GM23338 (cell line): Measurements from ENCODE around the gene ARHGAP42. TPM values are rescaled to one million over a fixed set of nuclear protein-coding genes. Genes with fewer than 3 reads are reported as not detected.

Experiments used
- ATAC-seq: fragments of 200-7000 bp; cut with Tn5 transposase; 3 replicates; pipeline ENCODE4 v1.9.1; 2020
- DNase-seq: peaks from one replicate; pipeline ENCODE4 v3.0.0-alpha.2; 2015; ENCODE audit warnings: low spot score
- H2AFZ ChIP-seq: fragments of 200-600 bp; sonication (generic); 2 replicates; pipeline ENCODE4 v1.8.0; 2016; ENCODE audit warnings: antibody characterized with exemption, mild to moderate bottlenecking, moderate library complexity
- H3F3A ChIP-seq: fragments of 200-600 bp; sonication (generic); replicated peaks from 2 replicates; pipeline ENCODE4 v1.8.0; 2017; ENCODE audit warnings: antibody characterized with exemption, mixed run types, low read depth
- H3K27ac ChIP-seq: fragments of 200-600 bp; sonication (generic); 2 replicates; pipeline ENCODE4 v1.6.1; 2016; ENCODE audit warnings: low read depth
- H3K27me3 ChIP-seq: fragments of 200-600 bp; sonication (generic); 2 replicates; pipeline ENCODE4 v1.8.0; 2016; ENCODE audit warnings: mild to moderate bottlenecking, mixed run types, moderate library complexity; ENCODE audit not compliant: insufficient read depth
- H3K36me3 ChIP-seq: fragments of 200-600 bp; sonication (generic); 2 replicates; pipeline ENCODE4 v1.8.0; 2016; ENCODE audit warnings: mild to moderate bottlenecking; ENCODE audit not compliant: insufficient read depth
- H3K4me1 ChIP-seq: fragments of 200-600 bp; sonication (generic); 2 replicates; pipeline ENCODE4 v1.8.0; 2016; ENCODE audit warnings: mild to moderate bottlenecking, moderate library complexity; ENCODE audit not compliant: insufficient read depth
- H3K4me2 ChIP-seq: fragments of 200-600 bp; sonication (generic); 2 replicates; pipeline ENCODE4 v1.7.1; 2017; ENCODE audit warnings: mixed run types
- H3K4me3 ChIP-seq: fragments of 200-600 bp; sonication (generic); 2 replicates; pipeline ENCODE4 v1.6.1; 2016; ENCODE audit warnings: mixed run types
- H3K79me2 ChIP-seq: fragments of 200-600 bp; sonication (generic); replicated peaks from 2 replicates; pipeline ENCODE4 v1.8.0; 2017; ENCODE audit warnings: mild to moderate bottlenecking; ENCODE audit not compliant: insufficient read depth
- H3K9me2 ChIP-seq: fragments of 200-600 bp; sonication (generic); 2 replicates; pipeline ENCODE4 v1.8.0; 2017; ENCODE audit not compliant: insufficient read depth
- H4K20me1 ChIP-seq: fragments of 200-600 bp; sonication (generic); replicated peaks from 2 replicates; pipeline ENCODE4 v1.8.0; 2017; ENCODE audit warnings: mild to moderate bottlenecking; ENCODE audit not compliant: insufficient read depth
- H3K27ac Mint-ChIP-seq: 2 replicates; pipeline ENCODE4 v1.8.0; 2020; ENCODE audit warnings: inconsistent platforms, mild to moderate bottlenecking, moderate library complexity, mixed read lengths
- H3K27me3 Mint-ChIP-seq: 3 replicates; pipeline ENCODE4 v1.8.0; 2022; ENCODE audit warnings: low read depth, mild to moderate bottlenecking, moderate library complexity, mixed read lengths, inconsistent platforms; ENCODE audit not compliant: insufficient read depth, poor library complexity
- H3K36me3 Mint-ChIP-seq: 3 replicates; pipeline ENCODE4 v1.8.0; 2021; ENCODE audit warnings: low read depth, mild to moderate bottlenecking, inconsistent platforms, moderate library complexity, mixed read lengths
- H3K4me1 Mint-ChIP-seq: 3 replicates; pipeline ENCODE4 v1.8.0; 2020; ENCODE audit warnings: mild to moderate bottlenecking, inconsistent platforms, mixed read lengths
- H3K4me3 Mint-ChIP-seq: 3 replicates; pipeline ENCODE4 v1.8.0; 2021; ENCODE audit warnings: moderate library complexity, mild to moderate bottlenecking, inconsistent platforms, mixed read lengths
- H3K9me3 Mint-ChIP-seq: 3 replicates; pipeline ENCODE4 v1.8.0; 2020; ENCODE audit warnings: moderate library complexity, mild to moderate bottlenecking, inconsistent platforms, mixed read lengths
- CREB1 ChIP-seq: fragments of 250-450 bp; sonication (Bioruptor Pico); IDR thresholded peaks from 2 replicates; pipeline ENCODE4 v1.5.0; 2020; ENCODE audit warnings: low read depth, mild to moderate bottlenecking, moderate library complexity
- CTCF ChIP-seq, 2 experiments: fragments of 200-600 bp in 1 of 2; sonication (generic) in 1 of 2; conservative IDR thresholded peaks; 2 replicates each; pipeline versions ENCODE4 v1.5.1 to v1.6.1; 2016 to 2017; ENCODE audit warnings: antibody characterized with exemption in 2 of 2, low read depth in 2 of 2, mild to moderate bottlenecking in 2 of 2, moderate library complexity in 1 of 2
- ETS1 ChIP-seq: IDR thresholded peaks from 2 replicates; pipeline ENCODE4 v1.6.1; 2016; ENCODE audit warnings: antibody characterized with exemption
- EZH2 ChIP-seq: fragments of 200-600 bp; sonication (generic); IDR thresholded peaks from one replicate; pipeline ENCODE4 v1.8.0; 2017; ENCODE audit warnings: antibody characterized with exemption, mild to moderate bottlenecking, low read depth; ENCODE audit not compliant: unreplicated experiment
- EZH2phosphoT487 ChIP-seq: fragments of 200-600 bp; sonication (generic); IDR thresholded peaks from one replicate; pipeline ENCODE4 v1.8.1; 2018; ENCODE audit warnings: antibody characterized with exemption; ENCODE audit not compliant: unreplicated experiment
- JUNB ChIP-seq: IDR thresholded peaks from one replicate; pipeline ENCODE4 v1.6.1; 2016; ENCODE audit warnings: antibody characterized with exemption; ENCODE audit not compliant: unreplicated experiment
- NANOG ChIP-seq: IDR thresholded peaks from 2 replicates; pipeline ENCODE4 v1.6.1; 2016; ENCODE audit warnings: antibody characterized with exemption, borderline replicate concordance
- POLR2AphosphoS5 ChIP-seq: IDR thresholded peaks from 2 replicates; pipeline ENCODE4 v1.6.1; 2016; ENCODE audit warnings: antibody characterized with exemption, low read depth
- REST ChIP-seq: IDR thresholded peaks from one replicate; pipeline ENCODE4 v1.6.1; 2018; ENCODE audit warnings: antibody characterized with exemption; ENCODE audit not compliant: unreplicated experiment
- STAT1 ChIP-seq: IDR thresholded peaks from one replicate; pipeline ENCODE4 v1.6.1; 2016; ENCODE audit warnings: antibody characterized with exemption; ENCODE audit not compliant: unreplicated experiment
- ZNF114 ChIP-seq: fragments of 250-450 bp; sonication (Bioruptor Pico); IDR thresholded peaks from 2 replicates; pipeline ENCODE4 v1.5.0; 2020; ENCODE audit warnings: mild to moderate bottlenecking, moderate library complexity
- ZNF331 ChIP-seq: fragments of 250-450 bp; sonication (Bioruptor Pico); IDR thresholded peaks from 2 replicates; pipeline ENCODE4 v1.5.0; 2020; ENCODE audit warnings: low read depth, mild to moderate bottlenecking, moderate library complexity
- polyA plus RNA-seq: library from polyadenylated mRNA; unstranded; fragments of >200 nt; fragmentation: Nextera tagmentation; extraction: Ambion mirVana; gene quantifications from 2 replicates; pipeline ENCODE4 v1.2.1, GENCODE V29; 2016
- total RNA-seq: library from RNA; depleted of rRNA; stranded (reverse); fragments of >200 nt; shearing (Covaris generic); gene quantifications from 2 replicates; pipeline ENCODE4 v1.2.3, GENCODE V29; 2014

The ARHGAP42 gene
- total and polyA plus RNA-seq, 2 experiments from 2014 or later = 23.7 to 35.7 TPM

- TF ChIP-seq CTCF (conservative IDR thresholded peaks at IDR 0.05; ENCODE audit: low read depth in 2 of 2) (no peak), EZH2phosphoT487 (no peak), STAT1 (no peak), EZH2 (no peak), JUNB (no peak), CREB1 (no peak)
Measured at GRCh38 chr11:100821198-100821597, 134.1 kb downstream of the ARHGAP42 start (continued).

- 0 out of 2 replicates have a peak overlapping the region, but pooled peaks have one; percentile 29 for H3K27ac ChIP-seq
Measured at GRCh38 chr11:100823360-100823759, 136.3 kb downstream of the ARHGAP42 start.

GRCh38 chr11:100824041-100824809, 137.1 kb downstream of the ARHGAP42 start:
- ATAC-seq (peak; percentile 27), DNase-seq (peak; percentile 48)
- Histone ChIP-seq H3K9me2 (no peaks in the 10 kb centered on the region), H2AFZ (no peak overlapping the region), H3F3A (no peaks in the 10 kb centered on the region), H3K36me3 (no peaks in the 10 kb centered on the region), H3K4me3 (no peak overlapping the region), H3K4me1 (peaks cover 40% of the 10 kb centered on the region), H3K4me2 (no peak overlapping the region), H3K79me2 (peaks cover 9% of the 10 kb centered on the region), H3K27me3 (no peaks in the 10 kb centered on the region), H4K20me1 (no peaks in the 10 kb centered on the region), H3K27ac (no peak overlapping the region)
- Mint-ChIP-seq H3K27me3 (no peaks in the 10 kb centered on the region), H3K4me1 (peaks cover 57% of the 10 kb centered on the region), H3K36me3 (no peaks in the 10 kb centered on the region), H3K4me3 (no peak overlapping the region), H3K9me3 (no peaks in the 10 kb centered on the region), H3K27ac (peak overlapping the region; percentile 79)
- TF ChIP-seq REST (no peak), CTCF (conservative IDR thresholded peaks at IDR 0.05; ENCODE audit: low read depth in 2 of 2) (no peak), JUNB (no peak), EZH2 (no peak), POLR2AphosphoS5 (no peak), NANOG (no peak), CREB1 (no peak)

More at GRCh38 chr11:100823360-100823759, 136.3 kb downstream of the ARHGAP42 start:
- Mint-ChIP-seq H3K27me3 (no peaks in the 10 kb centered on the region), H3K27ac (peak overlapping the region; percentile 71; the same call in 1 of the 2 replicates), H3K4me3 (no peak overlapping the region), H3K4me1 (peaks cover 55% of the 10 kb centered on the region), H3K36me3 (no peaks in the 10 kb centered on the region), H3K9me3 (no peaks in the 10 kb centered on the region)
- no peaks in the 10 kb centered on the region for H4K20me1 ChIP-seq
- H3K4me3 ChIP-seq = no peak overlapping the region
- DNase-seq (no peak), ATAC-seq (no peak)
- H3K79me2 ChIP-seq = peaks cover 9% of the 10 kb centered on the region
- peaks cover 40% of the 10 kb centered on the region for H3K4me1 ChIP-seq
- H3F3A ChIP-seq = no peaks in the 10 kb centered on the region
- no peak overlapping the region for H3K4me2 ChIP-seq
- H2AFZ ChIP-seq = no peak overlapping the region
- H3K36me3 ChIP-seq = no peaks in the 10 kb centered on the region
- H3K27me3 ChIP-seq = no peaks in the 10 kb centered on the region
- H3K9me2 ChIP-seq = no peaks in the 10 kb centered on the region
- no peak for TF ChIP-seq ZNF331 (CRISPR knock-in tag)
- TF ChIP-seq ETS1 = no peak
- TF ChIP-seq EZH2 = no peak
- TF ChIP-seq NANOG = no peak
- no peak for TF ChIP-seq CREB1
- TF ChIP-seq ZNF114 (CRISPR knock-in tag) = no peak
